Activated CD8-positive, alpha-beta T cell treated with anti-CD3 and anti-CD28 coated beads, Interleukin-2, amount 10 ng/mL, durations not matched to agents 7 days and 5 days (primary cell): ENCODE data around the gene PCNT. TPM values are rescaled to one million over a fixed set of nuclear protein-coding genes. Genes with fewer than 3 reads are reported as not detected.
A peak's percentile ranks its signal among the peaks of the same experiment; 100 is the strongest.

ENCODE experiments used
- ATAC-seq: fragments of 150-1000 bp; cut with Tn5 transposase; one replicate; pipeline ENCODE4 v1.10.0; 2021; ENCODE audit warnings: moderate library complexity
- CTCF ChIA-PET: fragments of 350-600 bp; sonication (Branson Sonifier 250); formaldehyde crosslinking; loops from one replicate; lab custom pipeline; 2021; ENCODE audit warnings: antibody characterized with exemption; lab: Charles Lee
- POLR2A ChIA-PET: fragments of 350-600 bp; sonication (Branson Sonifier 250); formaldehyde crosslinking; loops from one replicate; lab custom pipeline; 2021; ENCODE audit warnings: antibody characterized with exemption; lab: Charles Lee
- DNase-seq: peaks from one replicate; pipeline ENCODE4 v3.0.0-alpha.2; 2020
- H3K27ac Mint-ChIP-seq: one replicate; pipeline ENCODE4 v1.8.0; 2021; ENCODE audit warnings: mild to moderate bottlenecking, mixed read lengths
- H3K27me3 Mint-ChIP-seq: one replicate; pipeline ENCODE4 v1.8.0; 2021; ENCODE audit warnings: low read depth, mixed read lengths
- H3K36me3 Mint-ChIP-seq: one replicate; pipeline ENCODE4 v1.8.0; 2021; ENCODE audit warnings: low read depth, mixed read lengths
- H3K4me1 Mint-ChIP-seq: one replicate; pipeline ENCODE4 v1.8.0; 2021; ENCODE audit warnings: low read depth, mixed read lengths
- H3K4me3 Mint-ChIP-seq: one replicate; pipeline ENCODE4 v1.8.0; 2021; ENCODE audit warnings: mild to moderate bottlenecking, mixed read lengths
- H3K9me3 Mint-ChIP-seq: one replicate; pipeline ENCODE4 v1.8.0; 2022; ENCODE audit warnings: mixed read lengths; ENCODE audit not compliant: insufficient read depth
- total RNA-seq, 2 experiments: library from RNA; stranded (reverse); gene quantifications; one replicate each; pipeline ENCODE4 v1.2.3, GENCODE V29; 2021

Gene PCNT
- total RNA-seq, 2 experiments from 2014 or later: 89.0 to 98.8 TPM

GRCh38 chr21:46420241-46421190, 96.6 kb downstream of the PCNT start:
- Mint-ChIP-seq H3K27me3 (no peaks in the 10 kb centered on the region), H3K4me3 (no peak overlapping the region), H3K27ac (peak overlapping the region; percentile 4), H3K36me3 (peaks cover 47% of the 10 kb centered on the region), H3K9me3 (no peaks in the 10 kb centered on the region), H3K4me1 (peaks cover 22% of the 10 kb centered on the region)
- ChIA-PET CTCF (no interaction called here), POLR2A (no interaction called here)
- no peak for ATAC-seq
- DNase-seq: no peak

- H3K27me3 Mint-ChIP-seq: no peaks in the 10 kb centered on the region
- H3K27ac Mint-ChIP-seq: peak overlapping the region; percentile 4
- ChIA-PET CTCF (no interaction called here), POLR2A (no interaction called here)
- H3K9me3 Mint-ChIP-seq: no peaks in the 10 kb centered on the region
- H3K36me3 Mint-ChIP-seq: peaks cover 42% of the 10 kb centered on the region
- H3K4me3 Mint-ChIP-seq: no peak overlapping the region
- DNase-seq (no peak), ATAC-seq (no peak)
- peaks cover 27% of the 10 kb centered on the region for H3K4me1 Mint-ChIP-seq
Measured at GRCh38 chr21:46421191-46421750, 97.3 kb downstream of the PCNT start.

- Mint-ChIP-seq H3K27me3 (no peaks in the 10 kb centered on the region), H3K9me3 (no peaks in the 10 kb centered on the region), H3K36me3 (peaks cover 38% of the 10 kb centered on the region), H3K27ac (peak overlapping the region; percentile 60), H3K4me3 (no peak overlapping the region), H3K4me1 (peaks cover 31% of the 10 kb centered on the region)
- CTCF ChIA-PET: no interaction called here
- ATAC-seq (no peak), DNase-seq (no peak)
- POLR2A ChIA-PET: no interaction called here
Measured at GRCh38 chr21:46421756-46422555, 98.0 kb downstream of the PCNT start.

GRCh38 chr21:46422636-46423241, 98.8 kb downstream of the PCNT start:
- H3K27me3 Mint-ChIP-seq: no peaks in the 10 kb centered on the region
- H3K36me3 Mint-ChIP-seq: peaks cover 45% of the 10 kb centered on the region
- H3K4me3 Mint-ChIP-seq: no peak overlapping the region
- H3K27ac Mint-ChIP-seq: peak overlapping the region; percentile 83
- no peaks in the 10 kb centered on the region for H3K9me3 Mint-ChIP-seq
- DNase-seq: no peak
- ATAC-seq: no peak
- CTCF ChIA-PET: interaction anchor here (1.4 kb wide), 1 partner anchor 54 kb away, joined by 3 read pairs; no protein-coding TSS in a partner anchor
- peaks cover 32% of the 10 kb centered on the region for H3K4me1 Mint-ChIP-seq
- POLR2A ChIA-PET: no interaction called here

- POLR2A ChIA-PET: interaction anchor here (0.9 to 3.0 kb wide), 5 partner anchors 12 to 100 kb away, joined by 3 to 16 read pairs (median 5); partner anchors contain the start of gene C21orf58
- Mint-ChIP-seq H3K27me3 (no peaks in the 10 kb centered on the region), H3K36me3 (peaks cover 42% of the 10 kb centered on the region), H3K4me3 (peak overlapping the region; percentile 72), H3K9me3 (no peaks in the 10 kb centered on the region), H3K27ac (peak overlapping the region; percentile 100), H3K4me1 (peaks cover 32% of the 10 kb centered on the region)
- CTCF ChIA-PET: interaction anchor here (0.6 to 2.1 kb wide), 4 partner anchors 34 to 280 kb away, joined by 3 to 9 read pairs (median 4); no protein-coding TSS in a partner anchor
- DNase-seq: peak; percentile 30
- ATAC-seq: no peak
Measured at GRCh38 chr21:46423546-46424038, 99.6 kb downstream of the PCNT start.

GRCh38 chr21:46424039-46424591, 100.2 kb downstream of the PCNT start:
- no peaks in the 10 kb centered on the region for H3K9me3 Mint-ChIP-seq
- CTCF ChIA-PET: interaction anchor here (0.6 to 2.1 kb wide), 4 partner anchors 34 to 281 kb away, joined by 3 to 9 read pairs (median 4); no protein-coding TSS in a partner anchor
- peak overlapping the region; percentile 100 for H3K27ac Mint-ChIP-seq
- peaks cover 41% of the 10 kb centered on the region for H3K36me3 Mint-ChIP-seq
- POLR2A ChIA-PET: interaction anchor here (0.9 to 3.0 kb wide), 8 partner anchors 12 to 211 kb away, joined by 3 to 16 read pairs (median 5); partner anchors contain the start of gene C21orf58
- peaks cover 32% of the 10 kb centered on the region for H3K4me1 Mint-ChIP-seq
- peak overlapping the region; percentile 72 for H3K4me3 Mint-ChIP-seq
- ATAC-seq (peak; percentile 60), DNase-seq (peak; percentile 55)
- no peaks in the 10 kb centered on the region for H3K27me3 Mint-ChIP-seq

- Mint-ChIP-seq H3K27me3 (no peaks in the 10 kb centered on the region), H3K4me1 (peaks cover 32% of the 10 kb centered on the region), H3K4me3 (peak overlapping the region; percentile 72), H3K9me3 (no peaks in the 10 kb centered on the region), H3K36me3 (peaks cover 41% of the 10 kb centered on the region), H3K27ac (peak overlapping the region; percentile 100)
- DNase-seq: peak; percentile 75
- ChIA-PET CTCF (interaction anchor here (1.4 to 2.1 kb wide), 2 partner anchors 13 to 281 kb away, joined by 3 to 9 read pairs; no protein-coding TSS in a partner anchor), POLR2A (interaction anchor here (0.9 to 3.0 kb wide), 9 partner anchors 12 to 210 kb away, joined by 3 to 16 read pairs (median 5); partner anchors contain the start of gene C21orf58)
- peak; percentile 38 for ATAC-seq
Measured at GRCh38 chr21:46424621-46425020, 100.7 kb downstream of the PCNT start.

GRCh38 chr21:46425041-46425440, 101.1 kb downstream of the PCNT start:
- peak overlapping the region; percentile 100 for H3K27ac Mint-ChIP-seq
- H3K4me1 Mint-ChIP-seq: peaks cover 32% of the 10 kb centered on the region
- peaks cover 43% of the 10 kb centered on the region for H3K36me3 Mint-ChIP-seq
- ATAC-seq (peak; percentile 12), DNase-seq (peak; percentile 35)
- no peaks in the 10 kb centered on the region for H3K9me3 Mint-ChIP-seq
- ChIA-PET POLR2A (interaction anchor here (0.9 to 3.0 kb wide), 5 partner anchors 11 to 127 kb away, joined by 3 to 16 read pairs (median 3); no protein-coding TSS in a partner anchor), CTCF (interaction anchor here (1.4 to 2.1 kb wide), 2 partner anchors 14 to 282 kb away, joined by 3 to 9 read pairs; no protein-coding TSS in a partner anchor)
- H3K4me3 Mint-ChIP-seq: peak overlapping the region; percentile 72
- no peaks in the 10 kb centered on the region for H3K27me3 Mint-ChIP-seq

- Mint-ChIP-seq H3K4me3 (peak overlapping the region; percentile 72), H3K9me3 (no peaks in the 10 kb centered on the region), H3K4me1 (peaks cover 32% of the 10 kb centered on the region), H3K36me3 (peaks cover 43% of the 10 kb centered on the region), H3K27ac (peak overlapping the region; percentile 100), H3K27me3 (no peaks in the 10 kb centered on the region)
- POLR2A ChIA-PET: interaction anchor here (0.8 to 3.0 kb wide), 7 partner anchors 11 to 283 kb away, joined by 3 to 16 read pairs (median 3); no protein-coding TSS in a partner anchor
- CTCF ChIA-PET: interaction anchor here (0.7 to 1.4 kb wide), 2 partner anchors 14 to 32 kb away, joined by 3 read pairs; no protein-coding TSS in a partner anchor
- peak; percentile 88 for DNase-seq
- peak; percentile 75 for ATAC-seq
Measured at GRCh38 chr21:46425571-46425970, 101.6 kb downstream of the PCNT start.
